ENCODE results near the gene SHE.
A peak's percentile ranks its signal among the peaks of the same experiment; 100 is the strongest.

GRCh38 chr1:154490317-154490716 is 11.9 kb downstream of the SHE start:
- TF ChIP-seq CTCF (IDR thresholded peaks at IDR 0.05; ENCODE audit: extremely low read depth in 1 of 2, insufficient read depth in 1 of 2, low read depth in 1 of 2, low read length in 2 of 2), result no peak
- no peak for TF ChIP-seq MAX (IDR thresholded peaks at IDR 0.05; ENCODE audit: insufficient read depth, insufficient read length)
- TF ChIP-seq MYC (IDR thresholded peaks at IDR 0.05; ENCODE audit: low read depth, low read length), result no peak
- no peak for TF ChIP-seq POLR2A (IDR thresholded peaks at IDR 0.05; ENCODE audit: low read depth, low read length)
- TF ChIP-seq POLR2AphosphoS5 (IDR thresholded peaks at IDR 0.05; ENCODE audit: insufficient read depth, low read depth, low read length), result peak; percentile 43
- TF ChIP-seq JUN (IDR thresholded peaks at IDR 0.05; ENCODE audit: borderline replicate concordance, insufficient read depth, insufficient read length, low read depth), result no peak
- TF ChIP-seq EZH2 (IDR thresholded peaks at IDR 0.05; ENCODE audit: borderline replicate concordance, low read depth, low read length, severe bottlenecking), result no peak
